HG03060 (cell line): Measurements from ENCODE around the gene RPS15A.
"Not testable (repeated sequence)": the region's sequence is repeated elsewhere in the genome, so short reads cannot be mapped to it uniquely, and the experiment has no call there.

ENCODE experiments used
- ATAC-seq: cut with Tn5 transposase; IDR thresholded peaks from one replicate; pipeline ENCODE4 v1.9.1; 2021; ENCODE audit warnings: low read depth, moderate number of reproducible peaks; ENCODE audit not compliant: unreplicated experiment

Gene RPS15A

DNA sequence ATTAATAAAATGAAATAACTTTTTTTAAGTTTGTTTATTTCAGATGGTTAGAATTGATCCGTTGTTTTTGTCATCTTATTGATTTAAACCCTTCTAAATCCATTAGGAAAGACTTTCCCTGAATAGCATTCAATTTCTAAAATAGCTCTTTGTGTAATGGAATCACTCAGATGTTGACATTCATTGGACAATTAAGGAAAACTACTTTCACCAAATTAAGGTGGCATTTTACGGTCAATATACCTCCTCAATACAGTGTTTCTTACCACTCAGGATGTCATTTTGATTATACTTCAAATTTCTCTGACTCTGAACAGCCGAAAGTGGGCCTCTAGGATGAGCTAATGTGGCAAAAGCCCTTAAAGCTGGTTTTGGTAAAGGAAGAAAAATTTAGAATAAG, 9.4 kb upstream of the RPS15A start:
- ATAC-seq = no peak

DNA sequence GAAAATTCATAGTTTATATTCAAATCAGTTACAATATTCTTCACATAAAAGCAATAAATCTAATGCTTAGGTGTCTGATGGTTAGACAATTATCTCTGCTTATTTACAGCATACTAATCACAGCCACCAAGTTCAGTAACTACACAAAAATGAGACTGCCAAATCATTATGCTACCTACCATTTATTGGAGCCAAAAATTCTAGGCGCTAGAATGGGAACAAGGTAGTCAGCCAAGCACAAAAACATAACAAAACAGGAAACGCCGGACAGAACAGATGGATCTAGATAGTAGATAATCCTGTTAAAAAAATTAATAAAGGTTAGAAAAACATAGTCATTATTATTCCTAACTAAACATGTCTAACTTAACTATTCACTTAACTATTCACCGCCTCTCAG, 7.6 kb upstream of the RPS15A start:
- no peak for ATAC-seq

DNA sequence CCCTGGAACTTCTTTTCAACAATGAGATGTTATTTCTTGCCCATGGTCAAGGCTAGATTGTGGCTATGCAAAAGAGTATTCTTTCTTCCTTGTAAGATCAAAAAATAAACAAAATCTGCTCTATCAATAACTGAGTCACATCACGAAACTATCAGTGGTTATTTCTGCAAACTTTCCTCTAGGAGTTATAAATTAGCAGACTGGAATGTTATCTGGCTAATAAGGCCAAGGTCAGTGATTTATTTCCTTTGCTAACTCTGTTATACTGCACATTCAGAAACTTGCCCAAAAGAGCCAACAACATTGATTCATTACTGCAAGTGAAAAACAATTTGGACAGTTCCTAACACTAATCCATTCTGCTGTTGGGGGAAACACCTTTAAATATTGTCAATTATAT, 6.2 kb upstream of the RPS15A start:
- no peak for ATAC-seq

DNA sequence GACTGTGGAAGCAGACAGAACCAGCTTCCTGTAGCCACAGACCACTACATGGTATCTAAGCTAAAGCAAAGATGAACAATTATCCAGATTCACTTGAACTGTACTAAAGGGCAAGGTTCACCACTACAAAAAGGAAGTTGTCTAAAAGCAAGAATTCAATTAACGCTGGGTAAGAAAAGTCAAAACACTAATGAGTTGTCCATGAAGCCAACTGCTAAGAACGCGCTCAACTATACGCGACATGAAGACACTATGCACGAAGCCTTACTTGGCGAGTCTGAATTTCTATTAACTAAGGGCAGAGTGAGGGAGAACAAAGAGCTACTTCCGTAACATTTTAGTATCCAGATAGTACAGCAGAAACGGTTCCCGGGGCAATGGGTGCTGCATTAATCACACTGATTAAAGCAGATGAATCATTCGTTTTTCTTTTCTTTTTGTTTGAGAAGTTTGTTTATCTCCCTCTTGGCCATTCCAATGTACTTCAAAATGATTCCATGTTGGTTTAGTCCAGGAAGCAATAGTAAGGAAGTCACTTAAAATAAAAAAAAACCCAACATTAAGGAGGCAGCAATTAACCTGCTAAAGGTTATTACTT, 2.8 kb upstream of the RPS15A start:
- ATAC-seq = no peak

DNA sequence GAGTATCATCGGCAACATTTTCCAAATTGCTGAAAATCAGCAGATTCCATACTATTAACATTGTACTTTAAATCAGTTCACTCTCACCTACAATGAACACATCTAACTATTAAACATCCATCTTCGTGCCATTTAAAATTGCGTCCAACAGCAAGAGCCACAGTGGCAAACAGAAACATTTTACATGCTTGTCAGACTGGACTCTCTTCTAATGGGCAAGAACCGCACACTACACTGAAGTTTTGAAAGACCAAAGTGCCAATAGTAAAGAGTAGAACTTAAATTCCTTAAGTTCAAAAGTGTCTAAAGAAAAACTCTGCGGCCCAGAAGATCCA, 652 bp downstream of the RPS15A start:
- no peak for ATAC-seq

DNA sequence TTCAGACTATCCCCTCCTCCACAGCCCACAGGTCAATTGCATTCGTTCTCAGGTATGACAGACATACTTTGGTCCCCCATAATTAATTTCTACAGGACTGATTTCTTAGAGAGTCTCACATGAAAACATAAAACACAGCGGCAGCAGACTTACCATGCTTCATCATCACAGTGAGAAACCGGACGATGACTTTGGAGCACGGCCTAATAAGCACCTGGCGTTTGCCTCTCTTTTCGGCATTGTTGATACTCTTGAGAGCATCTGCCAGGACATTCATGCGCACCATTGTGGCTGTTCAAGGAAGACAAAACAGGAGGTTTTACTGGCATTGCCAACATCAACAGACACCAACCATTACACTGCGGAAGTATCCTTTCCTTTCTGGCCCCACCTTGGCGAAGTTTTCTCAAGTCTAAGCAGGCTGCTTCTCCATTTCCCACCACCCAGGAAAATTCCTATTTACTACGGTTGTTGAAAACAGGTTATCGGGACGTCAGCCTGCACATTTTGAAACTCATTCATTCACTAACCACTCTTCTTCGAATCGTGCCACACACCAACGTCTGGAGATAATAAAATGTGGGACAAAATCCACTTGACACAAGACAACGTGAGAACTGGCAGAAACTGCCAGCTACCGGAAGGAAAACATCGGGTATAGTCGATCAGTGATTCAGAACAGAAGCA, 1.2 kb downstream of the RPS15A start:
- no peak for ATAC-seq

DNA sequence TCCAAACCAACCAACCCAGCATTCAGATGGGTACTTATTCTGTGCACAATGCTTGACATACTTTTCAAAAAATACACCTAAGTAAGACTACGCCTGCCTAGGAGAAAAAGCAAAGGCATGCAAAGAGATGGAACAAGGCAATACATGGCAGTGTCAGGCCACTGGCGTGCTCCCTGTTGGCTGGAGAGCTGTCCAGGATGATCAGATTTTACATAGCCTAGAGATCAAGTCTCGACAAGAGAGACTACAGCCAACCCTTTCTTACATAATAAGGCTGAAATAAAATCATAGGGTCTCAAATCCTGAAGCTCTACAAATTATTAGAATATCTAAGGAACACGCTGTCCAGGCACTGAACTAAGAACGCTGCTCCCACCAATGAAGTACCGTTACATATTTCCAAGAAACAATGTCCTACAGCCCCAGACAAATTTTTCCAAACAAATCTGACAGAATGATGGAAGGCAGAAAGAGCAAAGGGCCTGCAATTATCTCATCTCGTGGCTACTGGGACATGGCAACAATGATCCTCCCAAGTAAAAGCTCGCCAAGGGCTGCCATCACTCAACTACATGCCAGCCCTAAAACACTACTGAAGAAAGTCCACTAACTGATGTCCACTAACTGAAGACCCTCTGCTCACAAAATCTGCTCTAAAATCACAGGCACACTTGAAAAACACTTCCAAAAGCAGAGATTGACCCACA, 5.1 kb downstream of the RPS15A start:
- ATAC-seq = no peak

DNA sequence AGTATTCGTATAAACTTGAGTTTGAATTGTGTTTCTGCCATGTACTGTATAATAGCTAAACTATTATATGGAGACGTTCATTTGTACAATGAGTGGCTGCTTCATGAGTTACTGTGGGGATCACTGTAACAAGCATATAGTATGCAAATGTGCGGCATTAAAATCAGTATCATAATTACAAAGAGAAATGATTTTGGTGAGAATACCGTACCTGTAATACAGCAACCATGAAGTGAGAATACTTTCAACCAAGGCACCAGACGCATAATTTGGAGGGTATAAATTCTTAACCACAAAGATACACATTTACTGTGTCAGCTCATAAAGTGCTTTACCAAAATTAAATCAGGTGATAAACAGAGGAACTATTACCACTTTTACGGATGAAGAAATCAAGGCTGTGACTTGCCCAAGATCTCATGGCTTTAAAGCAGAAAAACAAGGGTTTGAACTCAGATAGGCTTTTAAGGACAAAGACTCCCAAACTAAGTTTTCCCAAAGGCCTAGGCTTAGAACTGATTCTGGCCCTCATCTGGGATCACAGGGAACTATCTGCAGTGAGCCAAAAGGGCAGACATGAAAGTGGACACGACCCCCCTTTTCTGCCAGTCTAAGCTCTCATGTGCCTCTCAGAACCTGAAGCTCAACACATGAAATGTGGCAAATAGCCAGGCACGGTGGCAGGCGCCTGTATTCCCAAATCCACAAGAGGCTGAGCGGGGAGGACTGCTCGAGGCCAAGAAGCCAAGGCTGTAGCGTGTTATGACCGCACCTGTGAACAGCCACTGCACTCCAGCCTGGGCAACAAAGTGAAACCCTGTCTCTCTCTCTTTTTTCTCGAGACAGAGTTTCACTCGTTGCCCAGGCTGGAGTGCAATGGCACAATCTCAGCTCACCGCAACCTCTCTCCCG, 6.4 kb downstream of the RPS15A start:
- no peak for ATAC-seq

DNA sequence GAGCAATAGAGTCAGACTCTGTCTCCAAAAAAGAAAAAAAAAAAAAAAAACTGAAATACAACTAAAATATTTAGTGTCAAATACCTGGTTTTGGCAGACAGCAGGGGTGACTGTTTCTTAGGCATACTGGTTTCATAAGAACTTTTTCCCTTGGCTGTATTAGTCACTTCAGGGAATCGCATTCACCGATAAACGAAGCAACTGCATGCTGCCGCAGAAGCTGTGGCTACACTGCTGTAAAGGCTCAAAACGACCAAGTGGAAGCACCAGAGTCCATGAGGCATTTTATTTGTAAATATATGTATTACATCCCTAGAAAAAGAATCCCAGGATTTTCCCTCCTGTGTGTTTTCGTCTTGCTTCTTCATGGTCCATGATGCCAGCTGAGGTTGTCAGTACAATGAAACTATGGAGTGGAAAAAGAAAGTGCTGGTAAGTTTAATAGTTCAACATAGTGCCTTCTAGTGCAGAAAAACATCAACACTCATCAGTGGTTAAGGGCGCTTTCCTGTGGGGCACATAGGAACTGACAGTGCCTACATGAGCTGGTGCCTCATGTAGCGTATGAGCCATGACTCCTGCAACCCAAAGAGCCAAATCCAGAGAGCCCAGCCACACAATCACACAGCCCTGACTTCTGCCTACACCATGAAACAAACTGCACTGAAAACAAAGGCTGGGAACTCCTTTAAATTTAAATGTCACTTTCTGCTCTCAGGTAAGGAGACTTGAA, 7.3 kb downstream of the RPS15A start:
- ATAC-seq = no peak

DNA sequence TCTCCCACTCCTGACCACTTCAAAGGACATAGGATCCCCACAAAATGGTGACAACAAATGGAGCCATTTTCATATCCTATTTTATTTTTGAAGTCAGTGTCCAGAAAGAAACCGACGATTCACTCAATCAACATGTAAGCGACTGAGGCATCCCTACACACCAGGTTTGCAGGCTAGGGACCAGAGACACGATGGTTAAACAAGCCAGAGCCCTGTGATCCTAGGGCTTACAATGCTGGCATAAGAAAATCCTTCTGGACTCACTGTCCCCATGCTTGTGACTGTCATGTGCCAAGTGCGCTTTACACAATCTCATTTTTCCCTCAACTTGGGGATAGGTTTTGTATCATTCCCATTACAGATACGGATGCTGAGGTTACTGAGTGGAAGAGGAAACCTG, 8.9 kb downstream of the RPS15A start:
- ATAC-seq = not testable (repeated sequence)

DNA sequence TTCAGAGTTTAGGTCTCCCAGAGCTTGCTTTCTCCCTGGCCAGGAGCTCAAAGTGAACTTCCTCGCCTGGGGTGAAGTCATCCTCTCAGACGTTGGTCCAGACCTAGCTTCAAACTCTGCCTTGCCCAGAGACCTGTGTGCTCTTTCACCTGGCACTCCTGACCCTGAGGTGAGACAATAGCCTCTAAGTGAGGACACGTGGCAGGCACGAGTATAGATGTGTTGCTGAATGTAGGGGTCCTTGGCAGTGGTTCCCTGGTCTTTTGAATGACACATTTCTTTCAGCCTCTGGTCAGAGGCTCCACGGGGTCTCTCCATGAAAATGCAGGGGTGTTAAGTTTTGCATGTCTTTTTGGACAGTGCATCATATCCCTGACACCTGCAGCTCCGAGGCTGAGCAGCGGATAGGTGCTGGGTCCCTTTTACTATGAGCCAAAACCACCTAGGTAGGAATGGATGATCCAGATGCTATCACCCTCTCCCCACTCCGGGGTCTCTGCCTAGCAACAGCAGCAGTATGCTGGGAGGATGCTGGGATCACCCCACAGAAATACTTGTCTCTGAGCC, 9.6 kb downstream of the RPS15A start:
- ATAC-seq = not testable (repeated sequence)

DNA sequence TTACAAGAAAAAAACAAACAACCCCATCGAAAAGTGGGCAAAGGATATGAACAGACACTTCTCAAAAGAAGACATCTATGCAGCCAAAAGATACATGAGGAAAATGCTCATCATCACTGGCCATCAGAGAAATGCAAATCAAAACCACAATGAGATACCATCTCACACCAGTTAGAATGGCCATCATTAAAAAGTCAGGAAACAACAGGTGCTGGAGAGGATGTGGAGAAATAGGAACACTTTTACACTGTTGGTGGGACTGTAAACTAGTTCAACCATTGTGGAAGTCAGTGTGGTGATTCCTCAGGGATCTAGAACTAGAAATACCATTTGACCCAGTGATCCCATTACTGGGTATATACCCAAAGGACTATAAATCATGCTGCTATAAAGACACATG, 12.5 kb downstream of the RPS15A start:
- not testable (repeated sequence) for ATAC-seq

DNA sequence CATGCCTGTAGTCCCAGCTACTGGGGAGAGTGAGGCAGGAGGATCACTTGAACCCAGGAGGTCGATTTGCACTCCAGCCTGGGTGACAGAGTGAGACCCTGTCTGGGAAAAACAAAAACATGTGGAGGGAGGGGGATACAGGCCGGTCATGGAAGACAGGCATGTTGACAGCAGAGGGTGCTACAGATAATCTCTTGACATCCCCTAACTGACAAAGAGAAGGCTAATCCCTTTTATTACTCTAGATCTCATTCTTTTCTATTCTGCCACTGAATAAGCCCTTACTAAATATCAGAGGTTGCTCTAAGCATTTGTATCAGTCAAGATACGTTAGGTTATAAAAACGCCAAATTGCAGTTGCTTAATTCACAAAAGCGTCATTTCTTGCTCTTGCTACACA, 13.8 kb downstream of the RPS15A start:
- not testable (repeated sequence) for ATAC-seq

DNA sequence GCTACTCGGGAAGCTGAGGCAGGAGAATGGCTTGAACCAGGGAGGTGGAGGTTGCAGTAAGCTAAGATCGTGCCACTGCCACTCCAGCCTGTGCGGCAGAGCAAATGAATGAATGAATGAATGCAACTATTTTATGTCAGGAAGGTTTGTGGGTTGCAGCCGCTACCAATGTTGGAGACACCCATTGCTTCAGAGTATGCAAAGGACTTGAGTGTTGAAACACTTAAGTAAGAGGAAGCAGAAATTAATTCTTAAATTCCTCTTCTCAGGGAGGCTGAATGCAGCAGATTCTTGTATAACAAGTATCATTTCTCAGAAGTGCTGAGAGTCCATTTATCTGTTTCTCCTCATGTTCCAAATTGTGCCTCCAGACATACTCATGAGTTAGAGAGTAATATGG, 15.5 kb downstream of the RPS15A start:
- not testable (repeated sequence) for ATAC-seq

DNA sequence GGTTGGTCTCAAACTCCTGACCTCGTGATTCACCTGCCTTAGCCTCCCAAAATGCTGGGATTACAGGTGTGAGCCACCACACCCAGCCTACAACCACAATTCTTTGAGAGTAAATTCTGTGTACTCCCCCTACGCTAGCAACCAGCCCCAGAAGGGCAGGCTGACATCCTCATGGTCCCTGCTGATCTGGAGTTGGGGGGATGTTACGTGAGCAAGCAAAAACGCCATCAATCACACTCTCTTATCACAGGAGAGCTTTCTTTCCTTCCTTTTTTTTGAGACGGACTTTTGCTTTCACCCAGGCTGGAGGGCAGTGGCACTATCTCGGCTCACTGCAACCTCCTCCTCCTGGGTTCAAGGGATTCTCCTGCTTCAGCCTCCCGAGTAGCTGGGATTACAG, 18.0 kb downstream of the RPS15A start:
- ATAC-seq = not testable (repeated sequence)

DNA sequence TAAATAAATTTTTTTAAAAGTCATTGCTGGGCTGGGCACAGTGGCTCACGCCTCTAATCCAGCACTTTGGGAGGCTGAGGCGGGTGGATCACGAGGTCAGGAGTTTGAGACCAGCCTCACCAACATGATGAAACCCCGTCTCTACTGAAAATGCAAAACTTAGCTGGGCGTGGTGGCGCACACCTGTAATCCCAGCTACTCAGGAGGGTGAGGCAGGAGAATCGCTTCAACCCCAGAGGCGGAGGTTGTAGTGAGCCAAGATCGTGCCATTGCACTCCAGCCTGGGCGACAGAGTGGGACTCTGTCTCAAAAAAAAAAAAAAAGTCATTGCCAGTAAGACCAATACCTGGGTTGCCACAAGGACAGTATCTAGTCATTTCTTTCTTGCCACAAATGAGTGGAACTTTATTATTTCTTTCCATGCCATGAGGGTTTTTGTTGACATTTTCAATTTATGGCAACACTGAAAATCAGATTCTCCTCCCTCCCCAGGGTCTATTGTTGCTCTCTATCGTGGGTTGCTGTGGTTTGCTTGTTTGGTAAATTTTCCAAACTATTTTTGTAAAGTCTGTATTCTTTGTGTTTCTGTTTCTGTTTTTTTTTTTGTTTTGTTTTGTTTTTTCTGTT, 19.7 kb downstream of the RPS15A start:
- ATAC-seq = not testable (repeated sequence)

DNA sequence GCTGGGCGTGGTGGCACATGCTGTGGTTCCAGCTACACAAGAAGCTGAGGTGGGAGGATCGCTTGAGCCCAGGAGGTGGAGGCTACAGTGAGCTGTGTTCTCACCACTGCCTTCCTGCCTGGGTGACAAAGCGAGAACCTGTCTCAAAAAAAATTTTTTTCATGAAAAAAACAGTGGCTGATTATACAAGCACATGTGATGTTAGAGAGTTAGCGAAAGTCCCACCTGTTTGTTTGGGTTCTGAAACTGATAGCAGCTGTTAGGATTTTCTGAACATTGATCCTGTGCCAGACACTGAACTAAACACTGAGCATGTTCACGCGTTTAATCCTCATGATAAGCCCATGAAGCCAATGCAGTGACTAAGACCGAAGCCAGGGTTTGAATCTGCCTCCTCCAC, 22.9 kb downstream of the RPS15A start:
- ATAC-seq = peak; percentile 54

DNA sequence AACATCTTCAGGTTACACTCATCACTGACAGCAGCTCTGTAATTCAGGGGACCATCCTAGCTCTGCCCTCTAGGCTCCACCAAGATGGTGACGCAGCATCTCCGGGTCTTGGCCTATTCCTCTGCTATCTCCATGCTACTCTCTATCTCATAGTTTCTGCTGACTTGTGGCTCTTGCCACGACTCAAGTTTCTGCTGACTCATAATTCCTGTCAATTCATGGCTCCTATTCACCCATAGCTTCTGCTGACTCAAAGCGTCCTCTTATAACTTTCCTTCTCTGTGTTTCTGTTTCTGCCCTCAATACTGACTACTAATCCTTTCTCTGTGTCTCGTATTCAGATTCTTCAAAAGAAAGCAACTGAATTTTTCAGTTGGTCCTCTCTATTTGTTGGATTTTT, 27.4 kb downstream of the RPS15A start:
- peak; percentile 50 for ATAC-seq
